GM12873 (cell line): ENCODE measurements around the gene CCNB2.

Experiments
- TF ChIP-seq, protein P1 (sequence below): IDR thresholded peaks from 2 replicates; pipeline ENCODE4 v1.5.1; 2012; ENCODE audit warnings: low read depth, mild to moderate bottlenecking, moderate library complexity, low read length, control low read depth; ENCODE audit not compliant: insufficient read depth; ENCODE audit errors: missing control alignments

The CCNB2 gene

DNA sequence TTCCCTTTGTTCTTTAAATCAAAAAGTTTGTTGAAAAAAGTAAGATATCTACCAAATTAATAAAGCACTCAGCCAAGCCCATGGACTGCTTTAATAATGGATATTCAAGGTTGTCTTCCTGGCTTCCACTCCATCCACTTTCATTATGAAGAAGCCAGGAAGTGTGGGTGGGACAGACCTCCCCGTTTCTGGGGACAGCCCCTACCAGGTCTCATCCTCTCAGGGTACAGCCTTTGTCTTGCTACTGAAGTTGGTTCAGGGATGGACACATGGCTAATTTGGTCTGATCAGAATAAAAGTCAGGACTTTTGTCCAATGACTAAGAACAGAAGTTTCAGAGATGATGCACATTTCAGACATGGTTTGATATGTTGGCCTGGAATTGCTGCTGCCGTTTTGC is 32.6 kb downstream of the CCNB2 start:
- TF ChIP-seq, protein P1, sequence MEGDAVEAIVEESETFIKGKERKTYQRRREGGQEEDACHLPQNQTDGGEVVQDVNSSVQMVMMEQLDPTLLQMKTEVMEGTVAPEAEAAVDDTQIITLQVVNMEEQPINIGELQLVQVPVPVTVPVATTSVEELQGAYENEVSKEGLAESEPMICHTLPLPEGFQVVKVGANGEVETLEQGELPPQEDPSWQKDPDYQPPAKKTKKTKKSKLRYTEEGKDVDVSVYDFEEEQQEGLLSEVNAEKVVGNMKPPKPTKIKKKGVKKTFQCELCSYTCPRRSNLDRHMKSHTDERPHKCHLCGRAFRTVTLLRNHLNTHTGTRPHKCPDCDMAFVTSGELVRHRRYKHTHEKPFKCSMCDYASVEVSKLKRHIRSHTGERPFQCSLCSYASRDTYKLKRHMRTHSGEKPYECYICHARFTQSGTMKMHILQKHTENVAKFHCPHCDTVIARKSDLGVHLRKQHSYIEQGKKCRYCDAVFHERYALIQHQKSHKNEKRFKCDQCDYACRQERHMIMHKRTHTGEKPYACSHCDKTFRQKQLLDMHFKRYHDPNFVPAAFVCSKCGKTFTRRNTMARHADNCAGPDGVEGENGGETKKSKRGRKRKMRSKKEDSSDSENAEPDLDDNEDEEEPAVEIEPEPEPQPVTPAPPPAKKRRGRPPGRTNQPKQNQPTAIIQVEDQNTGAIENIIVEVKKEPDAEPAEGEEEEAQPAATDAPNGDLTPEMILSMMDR: no peak

DNA sequence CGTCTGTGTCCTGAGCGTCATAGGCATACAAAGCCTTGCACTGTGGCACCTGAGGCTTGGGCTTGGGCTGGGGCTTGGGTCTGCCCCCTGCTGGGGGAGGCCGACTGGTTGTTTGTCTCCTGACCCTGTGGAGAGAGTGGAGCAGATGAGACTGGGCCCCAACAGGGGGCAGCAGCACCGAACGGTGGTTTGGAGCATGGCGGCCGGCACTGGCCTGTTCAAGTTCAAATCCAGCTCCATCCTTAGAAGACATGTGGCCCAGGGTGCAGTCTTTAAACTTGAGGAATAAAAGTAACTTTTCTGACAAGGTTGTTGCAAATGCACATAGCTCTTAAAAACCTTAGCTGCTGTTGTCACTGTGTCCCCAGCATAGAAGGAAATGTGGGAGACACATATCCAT is 33.3 kb downstream of the CCNB2 start:
- TF ChIP-seq, protein P1: peak; percentile 82

DNA sequence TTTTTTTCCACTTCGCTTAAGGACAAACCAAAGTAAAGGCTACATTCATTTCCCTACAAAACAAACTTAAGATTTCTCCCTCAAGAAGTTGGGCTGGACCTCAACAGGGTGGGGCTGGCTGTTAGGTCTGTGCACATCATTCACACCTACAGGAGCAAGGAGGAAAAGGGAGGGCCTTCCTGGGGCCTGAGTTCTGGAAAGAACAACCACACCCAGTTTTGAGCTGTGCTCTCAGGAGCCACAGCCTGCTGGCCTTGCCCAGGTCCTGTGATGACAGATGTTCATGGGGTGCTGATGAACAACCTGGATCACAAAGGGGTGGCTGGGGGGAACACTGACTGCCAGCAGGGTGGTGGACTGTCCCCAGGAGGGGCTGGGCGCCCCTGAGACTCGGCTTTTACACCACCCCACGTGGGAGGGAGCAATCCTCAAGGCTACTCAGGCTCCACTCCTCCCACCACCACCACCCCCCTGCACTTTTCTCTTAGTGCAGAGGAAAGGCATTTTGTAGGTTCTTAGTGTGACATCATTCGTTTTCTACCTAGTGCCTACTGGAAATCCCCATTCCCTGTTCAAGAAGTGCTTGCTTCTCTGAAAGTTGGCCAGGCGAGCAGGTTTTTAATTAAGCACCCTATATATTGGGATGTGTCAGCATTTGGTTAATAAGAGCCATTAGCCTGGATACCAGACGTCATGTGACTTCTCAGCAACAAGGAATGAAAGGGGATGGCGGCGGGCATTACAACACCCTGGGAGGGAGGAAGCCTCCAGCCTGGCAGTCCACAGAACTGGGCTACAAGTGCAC is 35.7 kb downstream of the CCNB2 start:
- TF ChIP-seq, protein P1: no peak

DNA sequence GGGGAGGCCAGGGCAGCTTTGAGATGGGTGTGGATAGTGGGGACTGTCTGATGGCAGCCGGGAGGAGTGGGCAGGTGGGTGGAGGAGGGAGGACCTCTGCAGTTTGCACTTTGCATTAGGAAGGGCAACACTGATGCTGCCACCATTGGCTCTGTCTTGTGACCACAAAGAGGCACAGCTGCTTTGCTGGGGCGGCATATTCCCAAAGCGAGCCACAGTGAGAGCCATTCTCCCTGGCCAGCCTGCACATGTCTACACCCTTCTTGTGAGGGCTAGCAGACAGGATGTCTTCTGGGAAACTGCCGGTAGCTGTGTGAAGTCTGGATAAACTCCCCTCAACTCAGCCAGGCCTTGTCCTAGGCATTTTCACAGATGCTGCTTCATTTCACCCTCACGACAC is 38.3 kb downstream of the CCNB2 start:
- TF ChIP-seq, protein P1: no peak

DNA sequence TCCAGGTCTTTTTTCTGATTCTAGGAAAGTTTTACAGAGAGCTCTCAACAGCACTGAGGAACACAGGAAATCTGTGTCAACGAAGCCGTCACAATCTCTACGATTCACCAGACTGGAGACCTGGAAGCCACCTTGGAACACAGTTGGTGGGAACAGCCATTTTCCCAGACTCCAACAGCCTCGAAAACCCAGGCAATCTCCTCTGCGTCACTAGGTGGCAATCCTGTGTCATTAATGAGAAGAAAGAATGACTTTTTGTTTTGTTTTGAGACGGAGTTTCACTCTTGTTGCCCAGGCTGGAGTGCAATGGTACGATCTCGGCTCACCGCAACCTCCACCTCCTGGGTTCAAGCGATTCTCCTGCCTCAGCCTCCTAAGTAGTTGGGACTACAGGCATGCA is 39.6 kb downstream of the CCNB2 start:
- TF ChIP-seq, protein P1: peak; percentile 15

DNA sequence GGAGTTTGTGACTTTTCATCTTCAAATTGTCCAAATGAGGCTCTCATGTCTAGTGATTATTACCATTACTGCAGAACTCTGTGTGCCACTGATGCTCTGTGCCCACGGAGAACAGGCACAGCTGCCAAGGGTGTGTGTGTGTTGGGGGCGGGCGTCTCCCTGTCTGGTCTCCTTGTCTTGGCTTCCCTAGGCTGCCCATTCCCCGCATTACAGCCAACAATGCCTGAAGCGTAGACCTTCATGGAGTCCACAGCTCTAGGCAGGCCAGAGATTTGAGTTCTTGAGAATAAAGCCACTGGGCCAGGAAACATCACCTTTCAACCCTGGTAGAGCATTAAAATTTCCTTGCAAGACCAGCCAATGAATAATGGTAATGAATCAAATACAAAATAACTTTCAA is 42.7 kb downstream of the CCNB2 start:
- TF ChIP-seq, protein P1: no peak

DNA sequence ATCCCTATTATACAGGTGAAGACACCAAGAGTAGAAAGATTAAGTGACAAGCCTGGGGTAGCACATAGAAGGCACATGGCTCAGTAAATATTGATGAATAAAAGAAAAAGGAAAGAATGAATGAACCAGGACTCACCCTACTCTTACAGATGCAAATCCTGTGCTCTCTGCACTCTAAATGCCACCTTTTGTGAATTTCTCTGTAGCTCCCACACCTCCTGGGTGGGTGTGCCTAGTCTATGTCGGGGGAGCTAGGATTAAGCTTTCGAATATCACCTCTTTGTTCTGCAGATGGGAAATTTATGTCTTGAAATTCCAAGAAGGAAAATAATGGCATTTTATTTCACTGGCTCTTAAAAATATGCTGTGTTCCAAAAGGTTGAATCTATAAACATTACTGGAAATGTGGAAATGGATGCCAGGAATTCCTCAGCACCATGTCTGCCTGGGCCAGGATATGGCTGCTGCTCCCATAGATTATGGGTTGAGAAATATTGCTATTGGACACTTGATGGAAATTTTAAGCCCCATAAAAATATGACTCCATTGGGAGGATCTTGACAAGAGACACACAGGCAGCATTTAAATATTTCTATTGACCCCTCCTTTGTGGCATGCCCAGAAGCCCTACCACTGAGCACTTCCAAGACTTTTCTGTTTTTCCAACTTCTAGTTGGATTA is 43.3 kb downstream of the CCNB2 start:
- TF ChIP-seq, protein P1: no peak
